Nephron progenitor cell (in vitro differentiated cells): ENCODE data around the gene ITPRID1.

Experiments
- DNase-seq: peaks from one replicate; pipeline ENCODE4 v3.0.0; 2021
- H3K27ac Mint-ChIP-seq: 2 replicates; pipeline ENCODE4 v1.8.0; 2021; ENCODE audit warnings: mild to moderate bottlenecking, moderate library complexity, mixed read lengths
- H3K27me3 Mint-ChIP-seq: 2 replicates; pipeline ENCODE4 v1.8.0; 2021; ENCODE audit warnings: mild to moderate bottlenecking, low read depth, mixed read lengths; ENCODE audit not compliant: poor library complexity
- H3K36me3 Mint-ChIP-seq: 2 replicates; pipeline ENCODE4 v1.8.0; 2021; ENCODE audit warnings: low read depth, mixed read lengths
- H3K4me1 Mint-ChIP-seq: 2 replicates; pipeline ENCODE4 v1.8.0; 2021; ENCODE audit warnings: mixed read lengths
- H3K4me3 Mint-ChIP-seq: 2 replicates; pipeline ENCODE4 v1.8.0; 2021; ENCODE audit warnings: mild to moderate bottlenecking, moderate library complexity, mixed read lengths
- H3K9me3 Mint-ChIP-seq: 2 replicates; pipeline ENCODE4 v1.8.0; 2021; ENCODE audit warnings: mild to moderate bottlenecking, moderate library complexity, mixed read lengths
- CTCF ChIP-seq: fragments of 200-600 bp; sonication (generic); IDR thresholded peaks from 2 replicates; pipeline ENCODE4 v1.5.0; 2021; ENCODE audit warnings: antibody characterized with exemption

The ITPRID1 gene

GRCh38 chr7:31563951-31564350, 50.1 kb downstream of the ITPRID1 start:
- Mint-ChIP-seq H3K27me3 (peaks cover 7% of the 10 kb centered on the region), H3K36me3 (no peaks in the 10 kb centered on the region), H3K9me3 (no peaks in the 10 kb centered on the region), H3K4me3 (no peak overlapping the region), H3K27ac (no peak overlapping the region), H3K4me1 (no peaks in the 10 kb centered on the region)
- no peak for DNase-seq
- no peak for TF ChIP-seq CTCF

GRCh38 chr7:31564661-31565060, 50.8 kb downstream of the ITPRID1 start:
- Mint-ChIP-seq H3K9me3 (no peaks in the 10 kb centered on the region), H3K27me3 (peaks cover 12% of the 10 kb centered on the region), H3K4me1 (no peaks in the 10 kb centered on the region), H3K36me3 (no peaks in the 10 kb centered on the region), H3K27ac (no peak overlapping the region), H3K4me3 (no peak overlapping the region)
- TF ChIP-seq CTCF: no peak
- DNase-seq: no peak

- Mint-ChIP-seq H3K27me3 (peaks cover 5% of the 10 kb centered on the region), H3K4me1 (no peaks in the 10 kb centered on the region), H3K36me3 (no peaks in the 10 kb centered on the region), H3K4me3 (no peak overlapping the region), H3K27ac (no peak overlapping the region), H3K9me3 (no peaks in the 10 kb centered on the region)
- DNase-seq: no peak
- TF ChIP-seq CTCF: no peak
These were observed 55.6 kb downstream of the ITPRID1 start for GRCh38 chr7:31569528-31569927.

GRCh38 chr7:31583526-31583925, 69.6 kb downstream of the ITPRID1 start:
- Mint-ChIP-seq H3K9me3 (peaks cover 6% of the 10 kb centered on the region), H3K4me1 (no peaks in the 10 kb centered on the region), H3K36me3 (no peaks in the 10 kb centered on the region), H3K27ac (no peak overlapping the region), H3K27me3 (peaks cover 4% of the 10 kb centered on the region), H3K4me3 (no peak overlapping the region)
- TF ChIP-seq CTCF: no peak
- no peak for DNase-seq

GRCh38 chr7:31583942-31584341, 70.1 kb downstream of the ITPRID1 start:
- H3K4me1 Mint-ChIP-seq: no peaks in the 10 kb centered on the region
- peaks cover 10% of the 10 kb centered on the region for H3K9me3 Mint-ChIP-seq
- no peak for DNase-seq
- no peaks in the 10 kb centered on the region for H3K36me3 Mint-ChIP-seq
- no peak overlapping the region for H3K4me3 Mint-ChIP-seq
- H3K27ac Mint-ChIP-seq: no peak overlapping the region
- peaks cover 4% of the 10 kb centered on the region for H3K27me3 Mint-ChIP-seq
- TF ChIP-seq CTCF: no peak

GRCh38 chr7:31595390-31595789, 81.5 kb downstream of the ITPRID1 start:
- H3K36me3 Mint-ChIP-seq: no peaks in the 10 kb centered on the region
- H3K27ac Mint-ChIP-seq: no peak overlapping the region
- DNase-seq: no peak
- H3K4me3 Mint-ChIP-seq: no peak overlapping the region
- H3K27me3 Mint-ChIP-seq: no peaks in the 10 kb centered on the region
- peaks cover 17% of the 10 kb centered on the region for H3K9me3 Mint-ChIP-seq
- TF ChIP-seq CTCF: no peak
- H3K4me1 Mint-ChIP-seq: no peaks in the 10 kb centered on the region
